ENCODE data around the gene HCFC1R1. TPM values are rescaled to one million over a fixed set of nuclear protein-coding genes. Genes with fewer than 3 reads are reported as not detected.
A peak's percentile ranks its signal among the peaks of the same experiment; 100 is the strongest.

The HCFC1R1 gene
- polyA plus RNA-seq, 1 of the 3 experiments (the other 2 are of a cell fraction), result 54.9 TPM

DNA sequence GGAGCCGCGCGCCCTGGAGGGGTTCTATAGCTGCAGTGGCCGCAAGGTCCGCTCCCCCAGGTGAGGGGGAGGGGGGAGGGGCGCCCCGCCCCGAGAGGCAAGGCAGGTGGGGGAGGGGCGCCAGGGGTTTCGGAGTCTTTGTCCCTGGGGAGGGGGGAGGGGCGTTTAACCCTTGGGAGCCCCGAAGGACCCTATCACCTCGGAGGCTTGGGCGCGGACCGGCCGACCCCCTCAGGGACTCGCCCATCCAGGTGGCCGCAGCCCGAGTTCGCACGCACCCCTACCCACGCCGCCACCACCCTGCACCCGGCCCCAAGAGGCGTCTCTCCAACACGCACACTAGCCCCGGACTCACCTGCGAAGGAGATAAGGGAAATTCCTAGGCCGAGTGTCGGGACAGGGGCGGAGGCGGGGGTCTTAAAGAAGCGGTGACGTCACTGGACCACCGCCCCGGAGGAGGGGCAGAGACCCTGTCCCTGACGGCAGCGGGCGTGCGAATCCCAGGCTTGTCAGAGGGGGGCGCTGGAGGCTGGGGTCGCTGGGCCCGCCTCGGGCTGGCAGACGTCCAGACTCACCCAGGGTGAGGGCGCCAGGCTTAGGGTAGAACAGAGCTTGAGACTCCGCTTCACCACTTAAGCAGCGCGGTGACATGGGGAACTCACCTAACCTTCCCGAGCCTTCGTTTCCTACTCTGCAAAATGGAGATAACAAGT is 5.8 kb downstream of the HCFC1R1 start, which contains the start of gene CLDN6:
CLDN6 (minus strand) TSS at position 390 of the 713 bp plus-strand sequence. CDS start 2,162 bp downstream, outside the sequence.
- TF ChIP-seq TAF1 (IDR thresholded peaks at IDR 0.05; ENCODE audit: borderline replicate concordance, low read depth, low read length) (no peak), GABPA (IDR thresholded peaks at IDR 0.05; ENCODE audit: low read depth) (no peak)
- TF ChIP-seq, protein P1, sequence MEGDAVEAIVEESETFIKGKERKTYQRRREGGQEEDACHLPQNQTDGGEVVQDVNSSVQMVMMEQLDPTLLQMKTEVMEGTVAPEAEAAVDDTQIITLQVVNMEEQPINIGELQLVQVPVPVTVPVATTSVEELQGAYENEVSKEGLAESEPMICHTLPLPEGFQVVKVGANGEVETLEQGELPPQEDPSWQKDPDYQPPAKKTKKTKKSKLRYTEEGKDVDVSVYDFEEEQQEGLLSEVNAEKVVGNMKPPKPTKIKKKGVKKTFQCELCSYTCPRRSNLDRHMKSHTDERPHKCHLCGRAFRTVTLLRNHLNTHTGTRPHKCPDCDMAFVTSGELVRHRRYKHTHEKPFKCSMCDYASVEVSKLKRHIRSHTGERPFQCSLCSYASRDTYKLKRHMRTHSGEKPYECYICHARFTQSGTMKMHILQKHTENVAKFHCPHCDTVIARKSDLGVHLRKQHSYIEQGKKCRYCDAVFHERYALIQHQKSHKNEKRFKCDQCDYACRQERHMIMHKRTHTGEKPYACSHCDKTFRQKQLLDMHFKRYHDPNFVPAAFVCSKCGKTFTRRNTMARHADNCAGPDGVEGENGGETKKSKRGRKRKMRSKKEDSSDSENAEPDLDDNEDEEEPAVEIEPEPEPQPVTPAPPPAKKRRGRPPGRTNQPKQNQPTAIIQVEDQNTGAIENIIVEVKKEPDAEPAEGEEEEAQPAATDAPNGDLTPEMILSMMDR (IDR thresholded peaks at IDR 0.05), result peak; percentile 50
- TF ChIP-seq, protein P2, sequence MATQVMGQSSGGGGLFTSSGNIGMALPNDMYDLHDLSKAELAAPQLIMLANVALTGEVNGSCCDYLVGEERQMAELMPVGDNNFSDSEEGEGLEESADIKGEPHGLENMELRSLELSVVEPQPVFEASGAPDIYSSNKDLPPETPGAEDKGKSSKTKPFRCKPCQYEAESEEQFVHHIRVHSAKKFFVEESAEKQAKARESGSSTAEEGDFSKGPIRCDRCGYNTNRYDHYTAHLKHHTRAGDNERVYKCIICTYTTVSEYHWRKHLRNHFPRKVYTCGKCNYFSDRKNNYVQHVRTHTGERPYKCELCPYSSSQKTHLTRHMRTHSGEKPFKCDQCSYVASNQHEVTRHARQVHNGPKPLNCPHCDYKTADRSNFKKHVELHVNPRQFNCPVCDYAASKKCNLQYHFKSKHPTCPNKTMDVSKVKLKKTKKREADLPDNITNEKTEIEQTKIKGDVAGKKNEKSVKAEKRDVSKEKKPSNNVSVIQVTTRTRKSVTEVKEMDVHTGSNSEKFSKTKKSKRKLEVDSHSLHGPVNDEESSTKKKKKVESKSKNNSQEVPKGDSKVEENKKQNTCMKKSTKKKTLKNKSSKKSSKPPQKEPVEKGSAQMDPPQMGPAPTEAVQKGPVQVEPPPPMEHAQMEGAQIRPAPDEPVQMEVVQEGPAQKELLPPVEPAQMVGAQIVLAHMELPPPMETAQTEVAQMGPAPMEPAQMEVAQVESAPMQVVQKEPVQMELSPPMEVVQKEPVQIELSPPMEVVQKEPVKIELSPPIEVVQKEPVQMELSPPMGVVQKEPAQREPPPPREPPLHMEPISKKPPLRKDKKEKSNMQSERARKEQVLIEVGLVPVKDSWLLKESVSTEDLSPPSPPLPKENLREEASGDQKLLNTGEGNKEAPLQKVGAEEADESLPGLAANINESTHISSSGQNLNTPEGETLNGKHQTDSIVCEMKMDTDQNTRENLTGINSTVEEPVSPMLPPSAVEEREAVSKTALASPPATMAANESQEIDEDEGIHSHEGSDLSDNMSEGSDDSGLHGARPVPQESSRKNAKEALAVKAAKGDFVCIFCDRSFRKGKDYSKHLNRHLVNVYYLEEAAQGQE (IDR thresholded peaks at IDR 0.05; ENCODE audit: low read depth, low read length), result no peak
- Histone ChIP-seq H3K9ac (no peak within 1 kb of the TSS), H3K27ac (ENCODE audit: low read depth in 2 of 2, low read length in 1 of 2) (no peak within 1 kb of the TSS), H3K9me3 (no peaks in the 10 kb centered on the region), H3K4me1 (ENCODE audit: control insufficient read depth in 1 of 2, insufficient read depth in 2 of 2, low read depth in 1 of 2, low read length in 1 of 2) (peaks cover 6 to 29% of the 10 kb centered on the region in 2 experiments; a peak in 3 of 4 replicates), H4K20me1 (ENCODE audit: insufficient read depth) (peaks cover 8% of the 10 kb centered on the region), H3K79me2 (ENCODE audit: insufficient read depth) (peaks cover 11% of the 10 kb centered on the region; the same call in 1 of the 2 replicates), H3K4me2 (no peak within 1 kb of the TSS), H3K9me2 (no peaks in the 10 kb centered on the region), H3F3A (replicated peaks; ENCODE audit: insufficient read depth) (peaks cover 22% of the 10 kb centered on the region), H3K4me3 (ENCODE audit: low read depth in 2 of 2, low read length in 1 of 2) (peak within 1 kb of the TSS in 1 of 2 experiments; percentile 13; a peak in 1 of 4 replicates), H3K27me3 (ENCODE audit: insufficient read depth) (no peaks in the 10 kb centered on the region), H2AFZ (ENCODE audit: low read depth) (no peak within 1 kb of the TSS), H3K36me3 (replicated peaks in 1 of 2; ENCODE audit: control insufficient read depth in 1 of 2, insufficient read depth in 2 of 2, low read length in 1 of 2) (peaks cover 4 to 15% of the 10 kb centered on the region in 2 experiments)
- ChIA-PET POLR2A (no interaction called here), CTCF (interaction anchor here (0.6 to 8.5 kb wide), 6 partner anchors 11 to 133 kb away, joined by 3 to 111 read pairs (median 6); partner anchors contain the start of gene KREMEN2)
- 42% methylated on average over 23 of the region's 52 CpGs for WGBS (ENCODE audit: low lambda C conversion rate)
- DNase-seq, result peak; percentile 92

DNA sequence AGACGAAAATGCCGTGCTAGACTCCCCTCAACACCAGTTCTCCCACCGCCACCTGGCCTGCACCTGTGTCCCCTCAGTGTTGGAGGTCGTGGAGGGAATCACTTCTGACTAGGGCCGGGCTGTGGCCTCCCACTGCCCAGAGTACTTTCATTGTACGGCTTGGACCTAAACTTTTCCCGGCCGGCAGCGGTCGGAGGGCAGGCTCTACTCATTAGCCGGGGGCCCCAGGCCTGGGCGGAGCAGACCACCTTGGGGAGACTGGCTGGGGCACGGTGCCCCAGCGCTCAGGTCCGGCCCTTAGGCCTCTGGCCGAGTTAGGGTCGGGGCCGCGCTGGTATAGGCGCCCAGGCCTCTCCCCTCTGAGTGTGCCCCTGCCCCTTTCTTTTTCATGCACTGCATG is 6.4 kb downstream of the HCFC1R1 start:
- 93% methylated on average over 19 of the region's 20 CpGs for WGBS (ENCODE audit: low lambda C conversion rate)
- Histone ChIP-seq H3K4me1 (ENCODE audit: control insufficient read depth in 1 of 2, insufficient read depth in 2 of 2, low read depth in 1 of 2, low read length in 1 of 2) (peaks cover 0 to 23% of the 10 kb centered on the region in 2 experiments; a peak in 1 of 4 replicates), H3K36me3 (replicated peaks in 1 of 2; ENCODE audit: control insufficient read depth in 1 of 2, insufficient read depth in 2 of 2, low read length in 1 of 2) (peaks cover 4 to 10% of the 10 kb centered on the region in 2 experiments), H3K4me3 (ENCODE audit: low read depth in 2 of 2, low read length in 1 of 2) (no peak overlapping the region), H3K9me2 (no peaks in the 10 kb centered on the region), H3K4me2 (no peak overlapping the region), H3K27me3 (ENCODE audit: insufficient read depth) (no peaks in the 10 kb centered on the region), H3F3A (replicated peaks; ENCODE audit: insufficient read depth) (peaks cover 16% of the 10 kb centered on the region), H3K9ac (no peak overlapping the region), H3K9me3 (no peaks in the 10 kb centered on the region), H3K27ac (ENCODE audit: low read depth in 2 of 2, low read length in 1 of 2) (no peak overlapping the region), H3K79me2 (ENCODE audit: insufficient read depth) (peaks cover 11% of the 10 kb centered on the region; the same call in 1 of the 2 replicates), H2AFZ (ENCODE audit: low read depth) (no peak overlapping the region), H4K20me1 (ENCODE audit: insufficient read depth) (peaks cover 8% of the 10 kb centered on the region)
- no peak for DNase-seq
- ChIA-PET POLR2A (no interaction called here), CTCF (interaction anchor here (6.8 to 8.5 kb wide), 2 partner anchors 11 to 14 kb away, joined by 72 to 111 read pairs; no protein-coding TSS in a partner anchor)
- no peak for TF ChIP-seq MEF2A (IDR thresholded peaks at IDR 0.05; ENCODE audit: borderline replicate concordance, low read depth)
- TF ChIP-seq, protein P2 (IDR thresholded peaks at IDR 0.05; ENCODE audit: low read depth, low read length), result no peak
- no peak for TF ChIP-seq CHD2 (IDR thresholded peaks at IDR 0.05; ENCODE audit: low read length, partially characterized antibody)
- no peak for TF ChIP-seq RCOR1 (IDR thresholded peaks at IDR 0.05; ENCODE audit: low read length)
- no peak for TF ChIP-seq NRF1 (IDR thresholded peaks at IDR 0.05; ENCODE audit: low read depth, low read length)
- TF ChIP-seq SIN3A (IDR thresholded peaks at IDR 0.05; ENCODE audit: borderline replicate concordance, low read depth, low read length), result no peak
- TF ChIP-seq, protein P3, sequence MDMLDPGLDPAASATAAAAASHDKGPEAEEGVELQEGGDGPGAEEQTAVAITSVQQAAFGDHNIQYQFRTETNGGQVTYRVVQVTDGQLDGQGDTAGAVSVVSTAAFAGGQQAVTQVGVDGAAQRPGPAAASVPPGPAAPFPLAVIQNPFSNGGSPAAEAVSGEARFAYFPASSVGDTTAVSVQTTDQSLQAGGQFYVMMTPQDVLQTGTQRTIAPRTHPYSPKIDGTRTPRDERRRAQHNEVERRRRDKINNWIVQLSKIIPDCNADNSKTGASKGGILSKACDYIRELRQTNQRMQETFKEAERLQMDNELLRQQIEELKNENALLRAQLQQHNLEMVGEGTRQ (IDR thresholded peaks at IDR 0.05; ENCODE audit: borderline replicate concordance, low read depth, low read length), result no peak
- no peak for TF ChIP-seq POLR2AphosphoS5 (IDR thresholded peaks at IDR 0.05; ENCODE audit: low read depth, low read length)
- no peak for TF ChIP-seq TCF12 (IDR thresholded peaks at IDR 0.05)
- TF ChIP-seq ELF1 (IDR thresholded peaks at IDR 0.05), result no peak
- TF ChIP-seq, protein P4, sequence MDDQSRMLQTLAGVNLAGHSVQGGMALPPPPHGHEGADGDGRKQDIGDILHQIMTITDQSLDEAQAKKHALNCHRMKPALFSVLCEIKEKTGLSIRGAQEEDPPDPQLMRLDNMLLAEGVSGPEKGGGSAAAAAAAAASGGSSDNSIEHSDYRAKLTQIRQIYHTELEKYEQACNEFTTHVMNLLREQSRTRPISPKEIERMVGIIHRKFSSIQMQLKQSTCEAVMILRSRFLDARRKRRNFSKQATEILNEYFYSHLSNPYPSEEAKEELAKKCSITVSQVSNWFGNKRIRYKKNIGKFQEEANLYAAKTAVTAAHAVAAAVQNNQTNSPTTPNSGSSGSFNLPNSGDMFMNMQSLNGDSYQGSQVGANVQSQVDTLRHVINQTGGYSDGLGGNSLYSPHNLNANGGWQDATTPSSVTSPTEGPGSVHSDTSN (IDR thresholded peaks at IDR 0.05), result no peak
